H9 (cell line): ENCODE data around the gene KRT86. TPM values are rescaled to one million over a fixed set of nuclear protein-coding genes. Genes with fewer than 3 reads are reported as not detected.
A peak's percentile ranks its signal among the peaks of the same experiment; 100 is the strongest.

Experiments used
- DNase-seq: peaks from one replicate; pipeline ENCODE4 v3.0.0-alpha.2; 2017
- H2AFZ ChIP-seq: one replicate; pipeline ENCODE4 v1.6.1; 2013; ENCODE audit warnings: mild to moderate bottlenecking, low read length, control low read depth, moderate library complexity
- H2AK5ac ChIP-seq: 2 replicates; pipeline ENCODE4 v1.6.1; 2013; ENCODE audit warnings: low read length, control low read depth, mixed read lengths; ENCODE audit not compliant: insufficient read length
- H2BK120ac ChIP-seq: one replicate; pipeline ENCODE4 v1.6.1; 2013; ENCODE audit warnings: low read depth, mild to moderate bottlenecking, low read length, control low read depth, inconsistent platforms; ENCODE audit not compliant: poor library complexity, severe bottlenecking
- H2BK12ac ChIP-seq: 2 replicates; pipeline ENCODE4 v1.6.1; 2013; ENCODE audit warnings: low read length, control low read depth, mixed read lengths, low read depth; ENCODE audit not compliant: insufficient read length
- H2BK15ac ChIP-seq: 2 replicates; pipeline ENCODE4 v1.6.1; 2013; ENCODE audit warnings: low read depth, low read length, control low read depth
- H2BK20ac ChIP-seq: one replicate; pipeline ENCODE4 v1.6.1; 2013; ENCODE audit warnings: low read depth, mild to moderate bottlenecking, low read length, control low read depth, inconsistent platforms; ENCODE audit not compliant: poor library complexity, severe bottlenecking
- H2BK5ac ChIP-seq: 2 replicates; pipeline ENCODE4 v1.6.1; 2013; ENCODE audit warnings: low read length, control low read depth, mixed read lengths; ENCODE audit not compliant: insufficient read length
- H3K14ac ChIP-seq: 2 replicates; pipeline ENCODE4 v1.6.1; 2013; ENCODE audit warnings: low read length, control low read depth; ENCODE audit not compliant: insufficient read depth
- H3K18ac ChIP-seq: 2 replicates; pipeline ENCODE4 v1.6.1; 2013; ENCODE audit warnings: low read depth, mild to moderate bottlenecking, mixed read lengths, low read length, control low read depth; ENCODE audit not compliant: insufficient read length
- H3K23ac ChIP-seq: 2 replicates; pipeline ENCODE4 v1.6.1; 2013; ENCODE audit warnings: low read length, control low read depth, mixed read lengths, low read depth; ENCODE audit not compliant: insufficient read length
- H3K23me2 ChIP-seq: 2 replicates; pipeline ENCODE4 v1.6.1; 2013; ENCODE audit warnings: low read depth, mild to moderate bottlenecking, mixed read lengths, low read length, control low read depth; ENCODE audit not compliant: insufficient read length, poor library complexity, severe bottlenecking
- H3K27ac ChIP-seq: 2 replicates; pipeline ENCODE4 v1.5.1; 2013; ENCODE audit warnings: low read length, control low read depth, mixed read lengths, low read depth; ENCODE audit not compliant: insufficient read length
- H3K27me3 ChIP-seq: 2 replicates; pipeline ENCODE4 v1.6.1; 2013; ENCODE audit warnings: low read length, control low read depth, inconsistent platforms; ENCODE audit not compliant: insufficient read depth
- H3K4ac ChIP-seq: 2 replicates; pipeline ENCODE4 v1.6.1; 2013; ENCODE audit warnings: low read depth, mild to moderate bottlenecking, control low read depth, inconsistent platforms, low read length, moderate library complexity
- H3K4me1 ChIP-seq: 2 replicates; pipeline ENCODE4 v1.6.1; 2013; ENCODE audit warnings: low read length, control low read depth, inconsistent platforms; ENCODE audit not compliant: insufficient read depth
- H3K4me2 ChIP-seq: 2 replicates; pipeline ENCODE4 v1.6.1; 2013; ENCODE audit warnings: low read length, control low read depth, mixed read lengths; ENCODE audit not compliant: insufficient read length, insufficient read depth
- H3K56ac ChIP-seq: 2 replicates; pipeline ENCODE4 v1.6.1; 2013; ENCODE audit warnings: low read depth, mild to moderate bottlenecking, mixed read lengths, low read length, control low read depth; ENCODE audit not compliant: insufficient read length
- H3K79me1 ChIP-seq: 2 replicates; pipeline ENCODE4 v1.6.1; 2013; ENCODE audit warnings: low read depth, mild to moderate bottlenecking, moderate library complexity, low read length, control low read depth, inconsistent platforms; ENCODE audit not compliant: insufficient read depth, poor library complexity, severe bottlenecking
- H3K79me2 ChIP-seq: 2 replicates; pipeline ENCODE4 v1.6.1; 2013; ENCODE audit warnings: low read length, control low read depth, inconsistent platforms; ENCODE audit not compliant: insufficient read depth
- H3K9ac ChIP-seq: 2 replicates; pipeline ENCODE4 v1.6.1; 2013; ENCODE audit warnings: low read length, control low read depth, mixed read lengths; ENCODE audit not compliant: insufficient read length; ENCODE audit errors: extremely low read depth
- H3K9me3 ChIP-seq: one replicate; pipeline ENCODE4 v1.6.1; 2013; ENCODE audit warnings: low read depth, low read length, inconsistent platforms; ENCODE audit not compliant: control insufficient read depth
- H3T11ph ChIP-seq: one replicate; pipeline ENCODE4 v1.6.1; 2013; ENCODE audit warnings: mild to moderate bottlenecking, low read length, control low read depth, inconsistent platforms
- H4K20me1 ChIP-seq: one replicate; pipeline ENCODE4 v1.6.1; 2013; ENCODE audit not compliant: control insufficient read depth, insufficient read length, insufficient read depth
- H4K5ac ChIP-seq: 2 replicates; pipeline ENCODE4 v1.6.1; 2013; ENCODE audit warnings: low read depth, mild to moderate bottlenecking, mixed read lengths, low read length, control low read depth; ENCODE audit not compliant: insufficient read length
- H4K8ac ChIP-seq: replicated peaks from 2 replicates; pipeline ENCODE4 v1.6.1; 2013; ENCODE audit warnings: low read length, control low read depth, mixed read lengths, low read depth; ENCODE audit not compliant: insufficient read length
- H4K91ac ChIP-seq: 2 replicates; pipeline ENCODE4 v1.6.1; 2013; ENCODE audit warnings: low read depth, mild to moderate bottlenecking, moderate library complexity, mixed read lengths, low read length, control low read depth; ENCODE audit not compliant: insufficient read length
- H3K27ac Mint-ChIP-seq, 3 experiments: 2 replicates in 2 of 3; 3 replicates in 1 of 3; pipeline ENCODE4 v1.8.0; 2020 to 2021; ENCODE audit warnings: mixed read lengths in 3 of 3, mild to moderate bottlenecking in 1 of 3, moderate library complexity in 1 of 3
- H3K27me3 Mint-ChIP-seq: 2 replicates; pipeline ENCODE4 v1.8.0; 2021; ENCODE audit warnings: low read depth, mild to moderate bottlenecking, moderate library complexity, mixed read lengths
- H3K36me3 Mint-ChIP-seq, 3 experiments: 2 replicates in 2 of 3; 3 replicates in 1 of 3; pipeline ENCODE4 v1.8.0; 2020 to 2021; ENCODE audit warnings: low read depth in 3 of 3, mixed read lengths in 3 of 3; ENCODE audit not compliant: insufficient read depth in 1 of 3
- H3K4me1 Mint-ChIP-seq, 2 experiments: 2 replicates each; pipeline ENCODE4 v1.8.0; 2020; ENCODE audit warnings: mixed read lengths in 2 of 2
- H3K4me3 Mint-ChIP-seq, 2 experiments: 2 replicates in 1 of 2; 3 replicates in 1 of 2; pipeline ENCODE4 v1.8.0; 2020 to 2021; ENCODE audit warnings: mild to moderate bottlenecking in 2 of 2, mixed read lengths in 2 of 2, moderate library complexity in 1 of 2
- H3K9me3 Mint-ChIP-seq, 2 experiments: 2 replicates in 1 of 2; 3 replicates in 1 of 2; pipeline ENCODE4 v1.8.0; 2020; ENCODE audit warnings: mild to moderate bottlenecking in 2 of 2, mixed read lengths in 2 of 2, moderate library complexity in 1 of 2
- CTCF ChIP-seq: fragments of 200-600 bp; sonication (generic); conservative IDR thresholded peaks from 3 replicates; pipeline ENCODE4 v1.8.0; 2021; ENCODE audit warnings: antibody characterized with exemption, mild to moderate bottlenecking
- WGBS: extraction: QIAGEN DNeasy Blood & Tissue Kit; methylation state at CpG from one replicate; pipeline ENCODE4 v1.1.7; 2013; ENCODE audit warnings: missing lambda C conversion rate, low lambda C conversion rate, mixed read lengths; ENCODE audit not compliant: insufficient read length; ENCODE audit errors: extremely low coverage; 5-methylcytosine and 5-hydroxymethylcytosine counted together
- total RNA-seq: library from RNA; stranded (reverse); gene quantifications from 2 replicates; pipeline ENCODE4 v1.2.1, GENCODE V29; 2021

Gene KRT86
- total RNA-seq, 1 experiment from 2014 or later = not detected

GRCh38 chr12:52247622-52248540, 26.6 kb upstream of the KRT86 start:
- Histone ChIP-seq H2BK5ac (no peak overlapping the region), H3K23me2 (no peaks in the 10 kb centered on the region), H2BK15ac (no peak overlapping the region), H2BK20ac (no peak overlapping the region), H3K14ac (no peak overlapping the region), H3K4ac (no peak overlapping the region), H3K9ac (no peak overlapping the region), H4K5ac (no peak overlapping the region), H3K18ac (no peak overlapping the region), H3T11ph (no peak overlapping the region), H2BK12ac (no peak overlapping the region), H3K27me3 (no peaks in the 10 kb centered on the region; the same call in 1 of the 2 replicates), H3K9me3 (no peaks in the 10 kb centered on the region), H2AK5ac (no peak overlapping the region), H3K4me1 (peaks cover 5% of the 10 kb centered on the region; the same call in 1 of the 2 replicates), H2BK120ac (no peak overlapping the region), H3K23ac (no peak overlapping the region), H3K56ac (no peak overlapping the region), H3K79me2 (no peaks in the 10 kb centered on the region), H4K20me1 (no peaks in the 10 kb centered on the region), H3K79me1 (no peaks in the 10 kb centered on the region), H4K8ac (no peak overlapping the region), H2AFZ (no peak overlapping the region), H3K4me2 (no peak overlapping the region), H3K27ac (no peak overlapping the region), H4K91ac (no peak overlapping the region)
- H3K4me1 Mint-ChIP-seq = peaks cover 33 to 44% of the 10 kb centered on the region in 2 experiments
- H3K9me3 Mint-ChIP-seq = no peaks in the 10 kb centered on the region
- H3K27ac Mint-ChIP-seq = peak overlapping the region in 2 of 3 experiments; percentile 45 to 68; a peak in 4 of 7 replicates
- DNase-seq = peak; percentile 22
- H3K27me3 Mint-ChIP-seq = peaks cover 55% of the 10 kb centered on the region
- no peak for TF ChIP-seq CTCF
- peaks cover 0 to 10% (median 2%) of the 10 kb centered on the region in 3 experiments; a peak in 3 of 7 replicates for H3K36me3 Mint-ChIP-seq
- no peak overlapping the region; a peak in 1 of 5 replicates for H3K4me3 Mint-ChIP-seq
- no CpG with 5 or more reads among the region's 10 CpGs for WGBS
